ENCODE results near the gene SLC2A11.
"Not testable (repeated sequence)": the region's sequence is repeated elsewhere in the genome, so short reads cannot be mapped to it uniquely, and the experiment has no call there.

Gene SLC2A11

GRCh38 chr22:23846081-23846469 is 11.6 kb upstream of the SLC2A11 start:
- in situ Hi-C loops (cut with HindIII; ENCODE audit: low sequenced_read_pairs): no loop called here

DNA sequence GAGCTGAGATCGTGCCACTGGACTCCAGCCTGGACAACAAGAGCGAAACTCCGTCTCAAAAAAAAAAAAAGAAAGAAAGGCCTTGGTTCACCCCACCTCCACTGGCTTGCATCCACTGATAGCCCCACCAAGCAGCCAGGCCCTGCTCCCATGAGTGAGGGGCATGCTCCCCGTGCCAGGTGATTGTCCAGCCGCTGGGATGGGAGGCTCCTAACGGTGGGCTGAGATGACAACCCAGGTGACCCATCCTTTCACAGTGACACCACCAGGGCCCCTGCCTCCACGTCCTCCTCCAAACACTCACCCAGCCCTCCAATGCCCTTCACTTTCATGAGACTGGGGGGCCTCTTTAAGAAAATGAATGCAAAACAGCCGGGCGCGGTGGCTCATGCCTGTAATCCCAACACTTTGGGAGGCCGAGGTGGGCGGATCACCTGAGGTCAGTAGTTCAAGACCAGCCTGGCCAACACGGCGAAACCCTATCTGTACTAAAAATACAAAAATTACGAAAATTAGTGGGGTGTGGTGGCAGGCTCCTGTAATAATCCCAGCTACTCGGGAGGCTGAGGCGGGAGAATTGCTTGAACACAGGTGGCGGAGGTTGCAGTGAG is 10.3 kb upstream of the SLC2A11 start:
- in situ Hi-C loops (cut with HindIII; ENCODE audit: low sequenced_read_pairs): no loop called here

GRCh38 chr22:23847991-23848864 is 9.4 kb upstream of the SLC2A11 start:
- in situ Hi-C loops (cut with HindIII; ENCODE audit: low sequenced_read_pairs): no loop called here

DNA sequence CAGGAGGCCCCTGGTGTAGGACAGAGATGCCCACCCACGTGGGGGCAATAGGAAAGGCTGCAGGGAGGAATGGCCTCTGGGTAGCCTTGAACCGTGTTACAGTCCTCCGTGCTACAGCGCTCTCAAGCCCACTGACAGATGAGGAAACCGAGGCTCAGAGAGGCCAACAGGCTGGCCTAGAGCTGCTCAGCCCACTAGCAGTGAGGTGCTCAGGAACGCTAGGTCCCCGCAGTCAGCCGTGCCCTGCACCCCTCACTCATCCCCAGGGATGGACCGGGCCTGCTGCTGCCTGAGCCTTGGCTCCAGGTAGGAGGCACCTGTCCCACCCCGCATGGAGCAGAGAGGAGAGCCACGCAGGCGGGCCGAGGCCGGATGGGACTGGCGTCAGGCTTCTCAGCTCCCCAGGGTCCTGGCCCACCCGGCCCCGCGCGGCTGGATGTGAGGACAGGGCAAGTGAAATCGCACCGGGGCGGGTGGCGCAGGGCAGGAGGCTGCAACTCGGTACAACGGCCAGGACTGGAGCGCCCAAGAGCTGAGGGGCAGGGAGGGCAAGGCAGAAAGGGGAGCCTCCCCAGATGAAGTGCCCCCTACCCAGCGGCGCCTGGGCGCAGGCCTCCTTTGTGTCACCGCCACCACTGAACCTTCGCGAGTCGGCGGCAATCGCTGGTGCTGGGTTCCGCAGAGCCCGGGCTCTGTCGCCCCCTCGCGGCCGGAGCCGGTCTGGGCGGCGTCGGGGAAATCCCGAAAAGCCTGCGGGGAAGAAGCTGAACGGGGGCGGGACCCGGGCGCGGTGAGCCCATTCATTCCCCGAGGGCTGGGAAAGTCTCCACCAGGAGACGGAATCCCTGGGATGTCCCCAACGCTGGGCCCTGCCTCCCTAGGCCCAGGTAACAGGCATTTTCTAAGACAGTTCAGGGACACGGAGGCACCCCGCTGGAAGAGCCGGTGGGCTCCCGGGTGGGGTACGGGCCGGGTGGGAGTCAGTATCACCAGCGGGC is 8.4 kb upstream of the SLC2A11 start:
- in situ Hi-C loops (cut with HindIII; ENCODE audit: low sequenced_read_pairs): no loop called here

GRCh38 chr22:23850136-23850611 is 7.5 kb upstream of the SLC2A11 start:
- in situ Hi-C loops (cut with HindIII; ENCODE audit: low sequenced_read_pairs): no loop called here

- in situ Hi-C loops (cut with HindIII; ENCODE audit: low sequenced_read_pairs): no loop called here
These were observed 712 bp upstream of the SLC2A11 start for GRCh38 chr22:23856721-23857605.

GRCh38 chr22:23858484-23858815 is 775 bp downstream of the SLC2A11 start:
- in situ Hi-C loops (cut with HindIII; ENCODE audit: low sequenced_read_pairs): no loop called here

- in situ Hi-C loops (cut with HindIII; ENCODE audit: low sequenced_read_pairs): no loop called here
These were observed 1.5 kb downstream of the SLC2A11 start for GRCh38 chr22:23859201-23859600.

DNA sequence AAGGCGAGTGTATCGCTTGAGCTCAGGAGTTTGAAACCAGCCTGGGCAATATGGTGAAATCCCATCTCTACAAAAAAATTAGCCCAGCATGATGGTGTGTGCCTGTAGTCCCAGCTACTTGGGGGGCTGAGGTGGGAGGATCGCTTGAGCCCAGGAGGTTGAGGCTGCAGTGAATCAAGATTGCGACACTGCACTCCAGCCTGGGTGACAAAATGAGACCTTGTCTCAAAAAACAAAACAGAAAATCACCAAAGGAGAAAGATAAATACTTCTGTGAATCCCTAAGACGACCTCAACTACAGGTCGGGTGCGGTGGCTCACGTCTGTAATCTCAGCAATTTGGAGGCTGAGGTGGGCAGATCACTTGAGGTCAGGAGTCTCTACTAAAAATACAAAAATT is 2.5 kb downstream of the SLC2A11 start:
- in situ Hi-C loops (cut with HindIII; ENCODE audit: low sequenced_read_pairs): not testable (repeated sequence)

DNA sequence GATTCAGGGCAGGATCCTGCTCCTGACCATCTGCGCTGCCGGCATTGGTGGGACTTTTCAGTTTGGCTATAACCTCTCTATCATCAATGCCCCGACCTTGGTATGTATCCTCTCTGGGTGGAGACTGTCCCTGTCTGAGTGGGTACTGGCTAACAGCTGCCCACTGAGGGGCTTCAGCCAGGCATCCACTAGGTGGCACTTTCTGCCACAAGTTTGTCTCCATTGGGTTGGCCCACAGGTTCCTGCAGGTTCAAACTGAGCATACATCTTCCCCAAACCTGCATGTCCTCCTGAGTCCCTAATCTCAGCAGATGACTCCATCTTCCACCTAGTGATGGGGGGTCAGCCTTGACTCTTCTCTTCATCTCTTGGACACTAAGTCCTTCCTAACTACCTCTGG is 4.4 kb downstream of the SLC2A11 start:
- in situ Hi-C loops (cut with HindIII; ENCODE audit: low sequenced_read_pairs): no loop called here

- in situ Hi-C loops (cut with HindIII; ENCODE audit: low sequenced_read_pairs): not testable (repeated sequence)
These were observed 7.0 kb downstream of the SLC2A11 start for GRCh38 chr22:23864499-23865154.

DNA sequence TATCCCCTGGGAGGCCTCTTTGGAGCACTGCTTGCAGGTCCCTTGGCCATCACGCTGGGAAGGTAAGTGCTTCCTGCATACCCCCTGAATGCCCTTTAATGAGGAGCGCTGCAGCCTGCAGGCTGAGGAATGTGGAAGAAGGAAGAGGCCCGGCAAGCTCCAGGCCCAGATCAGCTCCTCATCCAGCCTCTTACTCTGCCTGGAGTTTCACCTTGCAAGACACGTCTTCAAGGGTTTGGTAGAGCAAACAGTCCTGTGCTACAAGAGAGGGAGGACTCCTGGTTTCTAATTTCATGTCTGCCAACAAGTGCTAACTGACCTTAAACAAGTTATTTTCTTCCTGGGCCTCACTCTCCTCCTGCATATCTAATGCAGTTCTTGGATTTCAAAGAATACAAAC is 10.9 kb downstream of the SLC2A11 start:
- in situ Hi-C loops (cut with HindIII; ENCODE audit: low sequenced_read_pairs): no loop called here

DNA sequence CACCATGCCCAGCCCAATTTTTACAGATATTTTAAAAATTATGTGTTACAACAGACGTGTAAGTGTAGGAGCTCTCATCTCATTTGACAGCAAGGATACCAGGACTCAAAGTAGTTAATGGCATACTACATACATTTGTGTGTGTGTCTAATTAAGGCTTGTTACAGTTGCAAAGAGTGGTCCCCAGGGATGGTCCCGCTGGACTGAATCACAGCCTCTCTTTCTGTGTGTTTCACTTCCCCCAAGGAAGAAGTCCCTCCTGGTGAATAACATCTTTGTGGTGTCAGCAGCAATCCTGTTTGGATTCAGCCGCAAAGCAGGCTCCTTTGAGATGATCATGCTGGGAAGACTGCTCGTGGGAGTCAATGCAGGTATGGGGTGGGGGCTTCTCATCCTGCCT is 17.2 kb downstream of the SLC2A11 start:
- in situ Hi-C loops (cut with HindIII; ENCODE audit: low sequenced_read_pairs): loop anchor here (10.0 kb wide), 1 partner anchor 60 kb away; no protein-coding TSS in a partner anchor

DNA sequence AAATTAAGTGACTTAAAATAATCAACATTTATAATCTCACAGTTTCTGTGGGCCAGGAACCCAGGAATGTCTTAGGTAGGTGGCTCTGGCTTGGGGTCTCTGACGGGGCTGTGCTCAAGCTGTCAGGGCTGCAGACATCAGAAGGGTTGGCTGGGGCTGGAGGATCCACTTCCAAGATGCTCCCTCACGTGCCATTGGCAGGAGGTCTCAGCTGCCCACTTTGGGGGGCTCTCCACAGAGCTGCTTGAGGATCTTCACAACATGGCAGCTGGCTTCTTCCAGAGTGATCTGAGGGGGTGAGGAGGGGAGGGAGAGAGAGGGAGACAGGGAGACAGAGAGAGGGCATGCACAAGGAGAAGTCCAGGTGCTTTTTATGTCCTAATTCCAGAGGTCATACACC is 18.1 kb downstream of the SLC2A11 start:
- in situ Hi-C loops (cut with HindIII; ENCODE audit: low sequenced_read_pairs): loop anchor here (10.0 kb wide), 1 partner anchor 61 kb away; no protein-coding TSS in a partner anchor

DNA sequence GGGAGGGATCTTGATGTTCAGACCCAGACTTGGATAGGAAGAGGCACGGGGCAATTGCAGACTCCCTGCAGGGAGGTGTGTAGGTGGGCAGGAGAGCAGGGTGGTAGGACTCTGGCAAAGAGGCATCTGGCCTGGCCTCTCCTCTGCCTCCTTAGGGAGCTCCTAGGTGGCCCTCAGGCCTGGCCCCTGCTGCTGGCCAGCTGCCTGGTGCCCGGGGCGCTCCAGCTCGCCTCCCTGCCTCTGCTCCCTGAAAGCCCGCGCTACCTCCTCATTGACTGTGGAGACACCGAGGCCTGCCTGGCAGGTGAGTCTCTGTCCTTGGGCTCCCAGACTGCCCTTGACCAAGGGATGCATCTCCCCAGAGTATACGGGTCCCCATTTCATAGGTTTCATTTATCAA is 19.9 kb downstream of the SLC2A11 start:
- in situ Hi-C loops (cut with HindIII; ENCODE audit: low sequenced_read_pairs): loop anchor here (10.0 kb wide), 1 partner anchor 63 kb away; no protein-coding TSS in a partner anchor

- in situ Hi-C loops (cut with HindIII; ENCODE audit: low sequenced_read_pairs): loop anchor here (10.0 kb wide), 1 partner anchor 63 kb away; no protein-coding TSS in a partner anchor
These were observed 20.5 kb downstream of the SLC2A11 start for GRCh38 chr22:23878219-23878618.

GRCh38 chr22:23882370-23882769 is 24.7 kb downstream of the SLC2A11 start:
- in situ Hi-C loops (cut with HindIII; ENCODE audit: low sequenced_read_pairs): no loop called here

GRCh38 chr22:23883658-23884057 is 26.0 kb downstream of the SLC2A11 start:
- in situ Hi-C loops (cut with HindIII; ENCODE audit: low sequenced_read_pairs): no loop called here

DNA sequence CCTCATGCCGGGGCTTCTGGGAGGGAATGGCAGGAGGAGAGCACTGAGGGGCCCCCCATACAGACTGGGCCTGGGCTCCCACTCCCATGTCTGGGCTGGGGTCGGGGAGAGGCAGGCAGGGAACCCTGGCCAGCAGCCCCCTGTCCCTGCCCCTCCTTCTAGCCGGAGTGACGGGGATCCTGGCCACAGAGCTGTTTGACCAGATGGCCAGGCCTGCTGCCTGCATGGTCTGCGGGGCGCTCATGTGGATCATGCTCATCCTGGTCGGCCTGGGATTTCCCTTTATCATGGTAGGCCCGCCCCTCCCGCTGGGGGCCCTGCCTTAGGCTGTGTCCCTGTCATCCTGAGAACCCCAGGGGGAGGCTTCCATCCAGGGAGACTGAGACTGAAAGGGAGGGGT is 26.5 kb downstream of the SLC2A11 start:
- in situ Hi-C loops (cut with HindIII; ENCODE audit: low sequenced_read_pairs): no loop called here
